Astrocyte (in vitro differentiated cells and primary cell): ENCODE data around the gene PI4KA. TPM values are rescaled to one million over a fixed set of nuclear protein-coding genes. Genes with fewer than 3 reads are reported as not detected.
"Not testable (repeated sequence)": the region's sequence is repeated elsewhere in the genome, so short reads cannot be mapped to it uniquely, and the experiment has no call there.

Source experiments
- DNase-seq: peaks from one replicate; pipeline ENCODE4 v3.0.0-alpha.2; 2010; ENCODE audit warnings: low read depth
- FAIRE-seq: peaks from 2 replicates; lab custom pipeline; 2011; peaks lifted over from hg19 to GRCh38; lab: Jason Lieb, UNC
- H2AFZ ChIP-seq: 2 replicates; pipeline ENCODE4 v1.6.0; 2012; ENCODE audit warnings: low read depth, low read length, inconsistent platforms
- H3K27ac ChIP-seq: 2 replicates; pipeline ENCODE4 v1.5.1; 2011; ENCODE audit warnings: low read depth, low read length, inconsistent platforms
- H3K27me3 ChIP-seq: 2 replicates; pipeline ENCODE4 v1.6.0; 2011; ENCODE audit warnings: low read length, inconsistent platforms; ENCODE audit not compliant: insufficient read depth
- H3K36me3 ChIP-seq: 2 replicates; pipeline ENCODE4 v1.5.1; 2011; ENCODE audit warnings: low read length, inconsistent platforms; ENCODE audit not compliant: insufficient read depth
- H3K4me1 ChIP-seq: 2 replicates; pipeline ENCODE4 v1.5.1; 2011; ENCODE audit warnings: low read length, inconsistent platforms; ENCODE audit not compliant: insufficient read depth
- H3K4me2 ChIP-seq: 2 replicates; pipeline ENCODE4 v1.6.0; 2012; ENCODE audit warnings: low read length, inconsistent platforms
- H3K4me3 ChIP-seq: 2 replicates; pipeline ENCODE4 v1.5.1; 2011; ENCODE audit warnings: low read depth, mild to moderate bottlenecking, low read length, inconsistent platforms; ENCODE audit not compliant: insufficient read depth
- H3K79me2 ChIP-seq: 2 replicates; pipeline ENCODE4 v1.6.0; 2012; ENCODE audit warnings: mild to moderate bottlenecking, low read length, inconsistent platforms; ENCODE audit not compliant: insufficient read depth
- H3K9ac ChIP-seq: 2 replicates; pipeline ENCODE4 v1.6.0; 2012; ENCODE audit warnings: mild to moderate bottlenecking, low read length, inconsistent platforms
- H3K9me3 ChIP-seq: 2 replicates; pipeline ENCODE4 v1.5.1; 2012; ENCODE audit warnings: low read depth, mild to moderate bottlenecking, low read length, inconsistent platforms; ENCODE audit not compliant: insufficient read depth
- H4K20me1 ChIP-seq: 2 replicates; pipeline ENCODE4 v1.6.0; 2012; ENCODE audit warnings: low read length, inconsistent platforms; ENCODE audit not compliant: insufficient read depth
- H3K27ac Mint-ChIP-seq: one replicate; pipeline ENCODE4 v1.8.0; 2021; ENCODE audit warnings: mild to moderate bottlenecking, mixed read lengths; ENCODE audit not compliant: unreplicated experiment
- H3K27me3 Mint-ChIP-seq: one replicate; pipeline ENCODE4 v1.8.0; 2021; ENCODE audit warnings: low read depth, mixed read lengths; ENCODE audit not compliant: unreplicated experiment
- H3K36me3 Mint-ChIP-seq: one replicate; pipeline ENCODE4 v1.8.0; 2021; ENCODE audit warnings: low read depth, mixed read lengths; ENCODE audit not compliant: unreplicated experiment
- H3K4me1 Mint-ChIP-seq: one replicate; pipeline ENCODE4 v1.8.0; 2021; ENCODE audit warnings: low read depth, mixed read lengths; ENCODE audit not compliant: unreplicated experiment
- H3K4me3 Mint-ChIP-seq: one replicate; pipeline ENCODE4 v1.8.0; 2021; ENCODE audit warnings: mild to moderate bottlenecking, moderate library complexity, mixed read lengths; ENCODE audit not compliant: unreplicated experiment
- H3K9me3 Mint-ChIP-seq: one replicate; pipeline ENCODE4 v1.8.0; 2021; ENCODE audit warnings: mild to moderate bottlenecking, mixed read lengths; ENCODE audit not compliant: unreplicated experiment
- CTCF ChIP-seq: IDR thresholded peaks from 2 replicates; pipeline ENCODE4 v1.5.1; 2011; ENCODE audit warnings: low read depth, mild to moderate bottlenecking, inconsistent platforms, low read length, moderate library complexity; ENCODE audit not compliant: insufficient read depth
- EZH2 ChIP-seq: IDR thresholded peaks from 2 replicates; pipeline ENCODE4 v1.6.1; 2012; ENCODE audit warnings: mild to moderate bottlenecking, low read length, inconsistent platforms; ENCODE audit not compliant: insufficient read depth
- total RNA-seq: library from RNA; stranded (reverse); gene quantifications from 2 replicates; pipeline ENCODE4 v1.2.1, GENCODE V29; 2021

The PI4KA gene
- total RNA-seq, 1 donor from 2014 or later: 35.9 TPM

GRCh38 chr22:20677684-20678242 lies 180.8 kb downstream of the PI4KA start:
- no peak overlapping the region for H3K27ac Mint-ChIP-seq
- TF ChIP-seq EZH2 (no peak), CTCF (no peak)
- H3K4me1 Mint-ChIP-seq: no peaks in the 10 kb centered on the region
- Histone ChIP-seq H3K4me2 (no peak overlapping the region), H3K4me3 (no peak overlapping the region), H3K9ac (no peak overlapping the region), H3K79me2 (no peaks in the 10 kb centered on the region), H3K4me1 (no peaks in the 10 kb centered on the region), H2AFZ (no peak overlapping the region), H3K27ac (no peak overlapping the region), H3K36me3 (no peaks in the 10 kb centered on the region), H3K27me3 (peaks cover 7% of the 10 kb centered on the region), H4K20me1 (no peaks in the 10 kb centered on the region), H3K9me3 (no peaks in the 10 kb centered on the region)
- H3K9me3 Mint-ChIP-seq: peaks cover 7% of the 10 kb centered on the region
- H3K4me3 Mint-ChIP-seq: no peak overlapping the region
- H3K36me3 Mint-ChIP-seq: no peaks in the 10 kb centered on the region
- no peak for FAIRE-seq
- DNase-seq: no peak
- peaks cover 9% of the 10 kb centered on the region for H3K27me3 Mint-ChIP-seq

- FAIRE-seq, H3K4me2 ChIP-seq, H3K79me2 ChIP-seq, H3K27ac ChIP-seq, H3K4me1 Mint-ChIP-seq, H3K36me3 Mint-ChIP-seq, H3K4me1 ChIP-seq, H3K9me3 ChIP-seq, H3K4me3 ChIP-seq, H2AFZ ChIP-seq, DNase-seq, H4K20me1 ChIP-seq, H3K9me3 Mint-ChIP-seq, H3K36me3 ChIP-seq, H3K27ac Mint-ChIP-seq, H3K9ac ChIP-seq: not testable (repeated sequence)
- H3K27me3 Mint-ChIP-seq: peaks cover 10% of the 10 kb centered on the region
- H3K4me3 Mint-ChIP-seq: peak overlapping the region; percentile 12
- H3K27me3 ChIP-seq: peaks cover 19% of the 10 kb centered on the region
These were observed 183.0 kb downstream of the PI4KA start for GRCh38 chr22:20675613-20676012.

GRCh38 chr22:20674998-20675397 lies 183.6 kb downstream of the PI4KA start:
- H3K9me3 ChIP-seq: no peaks in the 10 kb centered on the region
- no peaks in the 10 kb centered on the region for H3K36me3 ChIP-seq
- peaks cover 19% of the 10 kb centered on the region for H3K27me3 ChIP-seq
- no peak overlapping the region for H3K27ac ChIP-seq
- H3K36me3 Mint-ChIP-seq: no peaks in the 10 kb centered on the region
- FAIRE-seq: no peak
- peaks cover 7% of the 10 kb centered on the region for H3K9me3 Mint-ChIP-seq
- H3K79me2 ChIP-seq: no peaks in the 10 kb centered on the region
- no peaks in the 10 kb centered on the region for H4K20me1 ChIP-seq
- no peak for TF ChIP-seq CTCF
- TF ChIP-seq EZH2: no peak
- H3K4me3 ChIP-seq: no peak overlapping the region
- H3K4me2 ChIP-seq: no peak overlapping the region
- no peak overlapping the region for H3K4me3 Mint-ChIP-seq
- no peak overlapping the region for H2AFZ ChIP-seq
- H3K27ac Mint-ChIP-seq: no peak overlapping the region
- peaks cover 10% of the 10 kb centered on the region for H3K27me3 Mint-ChIP-seq
- no peak overlapping the region for H3K9ac ChIP-seq
- no peak for DNase-seq
- no peaks in the 10 kb centered on the region for H3K4me1 Mint-ChIP-seq
- no peaks in the 10 kb centered on the region for H3K4me1 ChIP-seq
